ENCODE results near the gene ASIC2. TPM values are rescaled to one million over a fixed set of nuclear protein-coding genes. Genes with fewer than 3 reads are reported as not detected.
"Not testable (repeated sequence)": the region's sequence is repeated elsewhere in the genome, so short reads cannot be mapped to it uniquely, and the experiment has no call there.

ASIC2 gene
- total RNA-seq, 1 donor from 2014 or later, result 0.30 TPM

DNA sequence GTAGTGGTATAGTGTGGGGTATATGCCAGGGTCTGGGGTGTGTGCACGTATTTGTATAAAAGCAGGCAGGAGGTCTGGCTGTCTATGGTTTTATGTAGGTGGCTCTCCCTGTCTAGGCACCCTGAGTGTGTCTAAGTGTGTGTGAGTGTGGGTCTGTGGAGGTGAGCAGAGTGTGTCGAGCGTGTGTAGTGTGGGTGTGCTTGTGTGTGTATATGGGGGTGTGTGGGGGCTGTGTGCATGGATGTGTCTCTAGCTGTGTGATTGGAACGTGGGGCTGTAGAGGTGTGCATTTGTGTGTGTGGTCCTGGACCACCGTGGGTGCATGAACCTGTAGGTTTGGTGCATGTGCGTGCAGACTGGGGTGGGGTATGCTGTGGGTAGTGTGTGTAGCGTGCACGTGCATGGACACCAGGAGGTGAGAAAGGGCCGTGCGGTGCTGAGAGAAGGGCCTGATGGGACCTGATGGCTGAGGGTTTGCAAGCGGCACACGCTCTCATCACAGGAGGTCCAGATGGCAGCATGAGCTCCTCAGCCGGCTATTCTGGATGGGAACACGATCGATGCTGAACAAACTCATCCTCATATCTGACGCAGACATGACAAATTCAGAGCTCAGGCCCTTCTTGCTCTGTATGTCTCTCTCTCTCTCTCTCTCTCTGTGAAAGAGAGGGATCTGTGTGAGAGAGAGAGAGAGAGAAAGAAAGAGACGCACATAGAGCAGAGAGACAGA lies 273.8 kb downstream of the ASIC2 start:
- DNase-seq, result no peak

DNA sequence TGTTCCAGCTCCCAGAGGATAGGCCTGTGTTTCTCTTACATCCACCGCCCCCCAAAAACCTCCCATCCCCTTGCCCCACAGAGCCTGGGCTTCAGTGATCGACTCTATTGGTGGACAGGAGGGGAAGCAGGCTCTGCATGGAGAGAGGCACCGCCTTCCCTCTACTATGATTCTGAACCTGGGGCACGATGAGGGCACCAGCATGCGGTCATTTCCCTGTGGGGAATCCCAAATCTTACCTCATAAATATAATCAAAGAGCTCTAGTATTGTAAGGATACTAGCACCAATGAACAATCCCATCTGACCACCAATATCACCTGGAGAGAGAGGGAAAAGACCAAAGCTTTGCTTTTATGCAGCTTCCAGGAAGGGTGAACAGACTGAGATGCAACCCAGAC lies 275.7 kb downstream of the ASIC2 start:
- DNase-seq, result no peak

DNA sequence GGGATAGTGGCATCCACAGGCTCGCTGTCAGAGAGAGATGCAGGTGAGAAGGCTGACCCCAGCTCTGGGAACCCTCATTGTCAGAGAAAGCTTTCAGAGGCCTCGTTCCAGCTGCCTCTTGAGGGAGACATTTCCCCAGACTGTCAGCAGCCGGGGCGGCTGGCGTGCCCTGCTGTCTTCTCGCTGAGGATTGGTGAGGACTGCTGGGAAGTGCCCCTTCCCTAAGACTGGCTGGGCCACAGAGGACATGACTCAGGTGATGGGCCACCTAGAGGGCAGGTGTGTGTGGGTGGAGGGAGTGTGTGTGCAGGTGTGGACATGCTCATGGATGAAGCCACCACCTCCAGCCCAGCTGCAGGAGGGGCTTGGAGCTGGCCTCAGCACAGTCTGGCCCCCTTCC lies 276.2 kb downstream of the ASIC2 start:
- no peak for DNase-seq

DNA sequence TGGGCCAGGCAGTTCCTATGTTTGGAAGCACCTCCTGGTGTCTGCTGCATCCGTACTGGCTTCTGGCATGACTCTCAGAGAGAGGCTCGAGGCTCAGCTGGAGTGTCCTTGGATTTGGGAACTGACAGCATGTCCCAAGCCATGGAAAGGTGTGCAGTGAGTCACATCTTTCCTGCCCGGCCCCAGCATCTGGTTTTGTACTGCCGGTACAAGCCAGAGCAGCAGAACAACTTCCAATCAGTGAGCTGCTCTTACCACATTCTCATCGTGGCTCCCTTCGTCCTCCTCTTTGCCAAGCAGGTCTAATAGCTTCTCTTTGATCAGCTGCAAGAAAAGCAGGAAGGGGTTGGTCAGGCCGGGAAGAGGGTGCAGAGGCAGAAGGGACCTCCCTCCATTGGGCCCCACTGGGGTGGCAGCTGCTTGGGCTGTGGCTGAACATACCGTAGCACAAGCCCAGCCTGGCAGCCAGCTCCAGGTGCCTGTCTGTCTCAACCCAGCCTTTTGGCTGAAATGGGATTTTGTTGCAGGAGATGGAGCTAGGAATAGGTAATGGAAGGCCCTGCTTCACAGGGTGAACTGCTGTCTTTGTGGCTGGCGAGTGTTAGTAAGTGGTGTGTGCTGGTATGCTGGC lies 277.3 kb downstream of the ASIC2 start:
- DNase-seq, result no peak

DNA sequence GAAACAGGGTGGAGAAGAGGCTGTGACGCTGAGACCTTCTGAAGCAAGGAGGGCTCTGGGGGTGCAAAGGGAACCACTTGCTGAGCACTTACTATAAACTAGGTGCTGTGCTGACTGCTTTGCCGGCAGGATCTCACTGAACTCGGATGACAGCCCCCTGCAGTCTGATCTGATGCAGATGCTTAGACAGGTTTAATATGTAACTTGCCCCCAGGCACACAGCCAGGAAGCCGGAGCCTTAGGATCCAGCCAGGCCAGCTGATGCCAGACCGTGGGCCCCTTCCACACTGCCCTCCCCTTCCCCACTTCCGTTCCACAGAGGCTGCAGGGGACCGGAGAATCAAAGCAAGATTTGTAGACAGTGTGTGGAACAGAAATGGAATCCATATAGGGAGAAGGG lies 278.3 kb downstream of the ASIC2 start:
- DNase-seq, result no peak

DNA sequence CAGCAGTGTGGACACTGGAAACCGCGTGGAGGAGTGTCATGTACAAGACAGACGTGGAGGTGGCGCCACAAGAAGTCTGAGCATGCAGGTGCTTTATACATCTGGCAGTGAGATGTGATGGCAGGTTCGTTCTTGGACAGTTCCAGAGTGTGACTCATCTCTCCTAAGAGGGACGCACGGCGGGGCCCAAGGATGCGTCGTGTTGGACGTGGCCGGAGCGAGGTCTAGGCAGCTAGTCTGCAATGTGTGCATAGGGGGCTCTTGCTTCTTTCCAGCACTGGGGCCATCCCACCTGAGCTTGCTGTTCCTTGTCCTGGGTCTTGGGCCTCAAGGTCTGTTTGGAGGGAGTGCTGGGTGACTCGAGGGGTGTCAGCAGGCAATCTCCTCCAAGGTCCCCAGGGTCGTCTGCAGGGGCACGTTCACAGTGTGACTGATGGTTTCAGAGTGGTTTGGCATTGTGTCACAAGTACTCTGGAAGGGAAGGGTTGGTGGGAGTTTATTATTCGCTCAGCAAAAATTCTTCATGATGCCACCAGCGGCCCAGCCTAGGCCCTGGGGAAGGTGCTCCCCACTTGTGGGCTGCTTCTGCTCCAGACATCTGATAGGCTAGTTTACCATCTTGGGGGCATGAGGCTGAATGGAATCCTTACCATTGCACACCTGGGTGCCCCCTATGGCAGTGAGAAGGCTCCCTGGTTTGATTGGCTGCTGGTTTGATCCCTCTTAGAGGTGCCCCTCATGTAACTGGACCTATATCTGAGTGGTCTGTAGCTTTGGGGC lies 279.3 kb downstream of the ASIC2 start:
- DNase-seq, result no peak

DNA sequence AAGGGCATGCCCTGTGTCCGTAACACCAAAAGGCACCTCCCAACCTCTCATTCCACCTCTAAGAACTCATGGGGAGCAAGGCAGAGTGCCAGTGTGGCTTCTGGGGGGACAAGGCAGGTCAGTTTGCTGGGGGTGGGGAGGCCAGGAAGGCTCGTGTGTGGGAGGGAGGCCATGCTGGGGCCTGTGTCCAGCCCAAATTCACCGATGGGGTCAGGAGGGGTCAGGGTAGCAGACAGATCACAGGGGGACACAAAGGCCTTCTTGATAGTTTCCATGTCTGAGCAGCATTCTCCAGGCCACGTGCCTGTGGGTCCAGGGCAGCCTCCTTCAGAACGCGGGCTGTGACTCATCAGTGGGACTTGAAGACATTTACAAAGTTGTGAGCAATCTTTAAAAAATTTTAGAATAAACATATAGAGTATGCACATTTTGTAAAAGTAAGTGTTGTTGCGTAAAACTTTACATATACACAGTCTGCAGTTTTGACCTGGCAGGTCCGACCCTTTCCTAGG lies 280.5 kb downstream of the ASIC2 start:
- no peak for DNase-seq

DNA sequence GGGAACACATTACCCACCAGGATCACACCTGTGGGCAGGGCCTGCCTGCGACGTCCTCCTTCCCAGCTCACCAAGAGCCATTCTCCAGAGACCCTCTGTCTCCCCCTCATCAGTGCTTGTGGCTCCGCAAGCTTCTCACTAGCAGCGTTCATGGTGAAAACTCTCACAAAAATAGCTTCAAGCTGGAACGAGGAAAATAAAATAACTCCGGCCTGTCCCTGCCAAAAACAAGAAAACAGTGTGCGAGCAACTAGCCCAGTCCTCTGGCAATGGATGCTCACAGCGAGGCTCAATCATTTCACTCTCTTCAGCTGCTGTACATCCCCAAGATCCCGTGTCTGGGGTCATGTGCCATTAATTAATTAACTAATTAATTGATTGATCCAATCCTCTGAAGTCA lies 283.5 kb downstream of the ASIC2 start:
- no peak for DNase-seq

DNA sequence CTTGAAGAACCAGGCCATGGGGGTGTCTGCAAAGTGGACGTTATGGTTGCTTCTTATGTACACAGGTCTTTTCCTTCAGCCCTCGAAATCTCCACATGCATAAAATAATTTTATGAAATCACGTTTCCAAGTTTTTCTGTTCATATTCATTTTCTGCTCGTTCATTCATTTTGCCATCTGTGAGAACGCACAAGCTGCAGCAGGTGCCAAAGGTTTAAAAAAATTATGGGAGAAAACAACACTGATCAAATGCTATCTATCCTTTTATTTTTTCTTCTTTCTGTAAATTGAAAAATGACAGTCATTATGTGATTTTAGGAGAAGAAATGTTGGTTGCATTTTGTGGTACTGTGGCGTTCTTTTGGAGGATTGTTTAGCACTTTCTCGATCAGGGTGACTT lies 285.9 kb downstream of the ASIC2 start:
- DNase-seq, result no peak

DNA sequence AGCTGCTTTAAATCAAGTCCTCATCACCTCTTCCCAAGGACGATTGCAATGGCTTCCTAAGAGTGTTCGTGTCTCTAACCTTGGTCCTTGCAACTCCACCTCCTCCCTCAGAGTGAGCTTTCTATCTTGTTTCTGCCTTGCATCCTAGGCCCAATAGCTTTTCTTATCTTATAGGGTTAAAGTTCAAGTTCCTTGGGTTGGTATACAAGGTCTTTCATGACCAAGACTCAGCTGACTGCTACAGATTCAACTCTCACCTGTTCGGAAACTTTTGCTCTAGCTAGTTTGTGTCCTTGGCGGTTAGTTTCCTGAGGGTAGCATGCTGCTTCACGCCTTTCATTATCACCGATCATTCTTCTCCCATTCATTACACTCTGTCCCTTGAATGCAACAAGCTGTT lies 290.8 kb downstream of the ASIC2 start:
- no peak for DNase-seq

DNA sequence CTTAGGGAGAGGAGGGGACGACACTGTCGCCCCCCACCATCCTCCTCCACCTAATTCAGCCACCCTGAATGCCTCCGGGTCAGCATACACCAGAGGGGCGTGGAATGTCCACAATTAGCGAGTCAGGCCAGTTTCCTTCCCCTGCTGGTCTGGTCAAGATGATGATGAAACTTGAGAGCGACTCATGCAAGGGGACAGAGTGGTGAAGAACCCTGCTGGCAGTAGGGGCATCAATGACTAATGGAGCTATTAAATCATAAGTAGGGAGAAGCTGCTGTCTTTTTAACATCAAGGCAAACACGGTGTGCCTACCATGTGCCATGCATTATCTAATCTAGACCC lies 294.2 kb downstream of the ASIC2 start:
- DNase-seq, result no peak

DNA sequence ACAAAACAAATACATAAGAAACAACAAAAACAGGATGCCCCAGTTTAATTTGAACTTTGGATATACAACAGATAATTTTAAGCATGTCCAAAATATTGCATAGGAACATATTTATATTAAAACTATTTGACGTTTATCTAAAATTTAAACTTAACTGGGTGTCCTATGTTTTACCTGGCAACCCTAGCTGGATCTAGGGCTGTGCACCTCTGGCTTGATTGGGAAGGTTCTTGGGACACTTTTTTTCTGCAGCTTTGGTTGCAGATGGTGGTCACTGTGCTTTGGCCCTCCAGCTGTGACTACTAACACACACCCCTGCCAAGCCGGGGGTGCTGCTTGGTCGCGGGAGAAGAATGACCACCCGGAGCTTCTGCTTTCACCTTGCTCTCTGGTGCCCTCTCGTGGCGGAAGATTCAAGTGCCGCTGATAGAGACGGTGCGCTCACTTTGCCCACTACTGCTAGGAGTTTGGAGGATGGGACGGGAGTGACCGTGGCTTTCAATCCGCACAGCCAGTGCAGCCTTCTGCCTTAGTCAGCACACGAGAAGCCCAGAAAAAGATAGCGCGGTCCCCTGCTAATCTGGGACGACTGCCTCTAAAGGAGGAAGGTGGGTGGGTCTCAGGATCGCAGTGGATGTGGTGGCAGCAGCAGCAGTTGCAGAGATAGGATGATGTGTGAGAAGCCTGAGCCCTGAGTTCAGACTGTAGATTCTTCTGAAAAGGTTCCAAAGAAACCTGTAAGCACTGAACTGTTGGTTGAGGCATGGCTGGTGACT lies 294.8 kb downstream of the ASIC2 start:
- peak; percentile 21 for DNase-seq

DNA sequence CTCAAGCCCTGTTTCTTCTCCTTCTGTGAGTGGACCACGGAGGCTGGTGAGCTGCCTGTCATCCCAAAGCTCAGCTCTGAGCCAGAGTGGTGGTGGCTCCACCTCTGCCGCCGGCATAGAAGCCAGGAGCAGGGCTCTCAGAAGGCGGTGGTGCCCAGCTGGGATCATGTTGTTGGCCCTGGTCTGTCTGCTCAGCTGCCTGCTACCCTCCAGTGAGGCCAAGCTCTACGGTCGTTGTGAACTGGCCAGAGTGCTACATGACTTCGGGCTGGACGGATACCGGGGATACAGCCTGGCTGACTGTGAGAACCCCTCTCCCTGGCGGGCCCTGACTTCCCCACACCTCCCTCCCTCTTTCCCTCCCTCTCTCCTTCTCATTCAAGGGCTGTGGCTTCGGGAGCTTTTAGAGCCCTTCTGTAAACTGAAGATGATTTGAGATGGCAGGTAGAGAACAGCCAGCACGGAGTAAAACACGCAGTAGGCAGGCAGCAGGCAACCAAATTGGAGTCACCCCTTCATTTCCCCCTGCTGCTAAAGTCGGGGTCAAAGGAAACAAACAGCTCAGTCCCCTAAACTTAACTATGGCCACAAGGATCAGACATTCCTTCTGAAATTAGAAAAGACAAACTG lies 297.6 kb downstream of the ASIC2 start:
- DNase-seq, result no peak

DNA sequence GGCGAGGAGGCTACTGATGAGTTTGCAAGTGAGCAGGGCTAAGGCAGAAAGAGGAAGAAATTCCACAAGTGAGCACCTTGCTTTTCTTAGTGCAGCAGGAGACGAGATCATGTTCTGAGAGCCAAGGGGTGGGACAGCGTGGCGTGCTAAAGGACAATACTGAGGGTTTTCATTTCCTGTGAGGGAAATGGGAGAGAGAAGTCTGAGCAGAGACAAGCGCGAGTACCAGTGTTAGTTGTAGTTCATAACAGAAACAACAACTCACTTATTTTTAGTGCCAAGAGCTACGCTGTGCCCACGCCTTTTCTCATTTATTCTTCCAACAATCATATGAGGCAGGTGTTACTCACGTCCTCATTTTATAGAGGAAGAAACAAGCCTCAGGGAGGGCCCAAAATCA lies 299.1 kb downstream of the ASIC2 start:
- no peak for DNase-seq

DNA sequence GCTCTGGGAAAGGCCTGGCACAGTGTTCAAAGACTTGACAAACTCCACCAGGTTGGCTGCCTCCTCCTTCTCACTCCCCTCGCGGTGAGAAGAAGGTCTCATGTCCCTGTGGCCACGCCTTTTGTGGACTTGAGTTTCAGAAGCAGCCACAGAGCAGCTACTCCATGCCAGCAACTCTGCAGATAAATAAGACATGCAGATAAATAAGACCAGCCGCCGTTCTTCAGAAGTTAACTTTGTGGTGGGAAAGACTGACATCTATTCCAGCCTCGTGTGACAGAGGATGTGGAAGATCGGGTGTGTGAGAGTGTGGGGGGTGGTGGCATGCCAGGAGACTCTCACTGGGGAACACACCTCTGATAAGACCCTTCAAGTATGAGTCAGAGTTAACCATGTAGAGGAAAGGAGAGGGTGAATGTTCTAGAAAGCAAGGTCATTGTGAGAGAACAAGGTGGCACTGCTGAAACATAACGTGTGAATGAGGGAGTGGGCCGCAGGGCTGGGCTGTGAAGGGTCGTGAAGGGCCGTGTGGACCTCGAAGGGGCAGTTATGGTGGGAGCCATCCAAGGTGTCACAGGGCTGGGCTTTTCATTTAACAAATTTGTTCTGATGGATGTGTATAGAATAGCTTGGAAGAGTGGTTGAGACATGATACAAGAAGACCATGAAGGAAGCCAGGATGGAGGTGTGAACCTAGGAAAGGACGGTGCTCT lies 300.6 kb downstream of the ASIC2 start:
- DNase-seq, result no peak

DNA sequence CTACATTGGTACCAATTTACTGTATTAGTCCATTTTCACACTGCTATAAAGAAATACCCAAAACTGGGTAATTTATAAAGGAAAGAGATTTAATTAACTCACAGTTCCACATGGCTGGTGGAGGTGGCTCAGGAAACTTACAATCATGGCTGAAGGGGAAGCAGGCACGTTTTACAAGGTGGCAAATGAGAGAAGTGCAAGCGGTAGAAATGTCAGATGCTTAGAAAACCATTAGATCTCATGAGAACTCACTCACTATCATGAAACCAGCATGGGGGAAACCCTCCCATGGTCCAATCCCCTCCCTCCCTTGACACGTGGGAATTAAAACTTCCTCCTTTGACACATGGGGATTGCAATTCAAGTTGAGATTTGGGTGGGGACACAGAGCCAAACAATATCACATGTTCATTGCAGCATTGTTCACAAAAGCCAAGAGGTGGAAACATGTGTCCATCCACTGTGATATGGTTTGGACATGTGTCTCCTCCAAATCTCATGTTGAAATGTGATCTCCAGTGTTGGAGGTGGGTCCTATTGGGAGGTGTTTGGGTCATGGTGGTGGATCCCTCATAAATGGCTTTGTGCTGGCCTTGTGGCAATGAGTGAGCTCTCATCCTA lies 304.5 kb downstream of the ASIC2 start:
- DNase-seq, result no peak

DNA sequence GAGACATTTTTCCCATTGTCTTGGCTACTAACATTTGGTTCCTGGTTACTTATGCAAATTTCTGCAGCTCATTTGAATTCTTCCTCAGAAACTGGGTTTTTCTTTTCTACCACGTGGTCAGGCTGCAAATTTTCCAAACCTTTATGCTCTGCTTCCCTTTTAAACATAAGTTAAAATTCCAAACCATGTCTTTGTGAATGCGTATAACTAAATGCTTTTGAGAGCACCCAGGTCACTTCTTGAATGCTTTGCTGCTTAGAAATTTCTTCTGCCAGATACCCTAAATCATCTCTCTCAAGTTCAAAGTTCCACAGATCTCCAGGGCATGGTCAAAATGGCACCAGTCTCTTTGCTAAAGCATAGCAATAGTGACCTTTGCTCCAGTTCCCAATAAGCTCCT lies 305.2 kb downstream of the ASIC2 start:
- DNase-seq, result not testable (repeated sequence)

DNA sequence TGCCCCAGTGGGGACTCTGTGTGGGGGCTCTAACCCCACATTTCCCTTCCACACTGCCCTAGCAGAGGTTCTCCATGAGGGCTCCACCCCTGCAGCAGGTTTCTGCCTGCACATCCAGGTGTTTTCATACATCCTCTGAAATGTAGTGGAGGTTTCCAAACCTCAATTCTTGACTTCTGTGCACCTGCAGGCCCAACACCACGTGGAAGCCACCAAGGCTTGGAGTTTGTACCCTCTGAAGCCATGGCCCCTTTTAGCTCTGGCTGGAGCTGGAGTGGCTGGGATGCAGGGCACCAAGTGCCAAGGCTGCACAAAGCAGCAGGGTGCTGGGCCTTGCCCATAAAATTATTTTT lies 305.7 kb downstream of the ASIC2 start:
- not testable (repeated sequence) for DNase-seq

DNA sequence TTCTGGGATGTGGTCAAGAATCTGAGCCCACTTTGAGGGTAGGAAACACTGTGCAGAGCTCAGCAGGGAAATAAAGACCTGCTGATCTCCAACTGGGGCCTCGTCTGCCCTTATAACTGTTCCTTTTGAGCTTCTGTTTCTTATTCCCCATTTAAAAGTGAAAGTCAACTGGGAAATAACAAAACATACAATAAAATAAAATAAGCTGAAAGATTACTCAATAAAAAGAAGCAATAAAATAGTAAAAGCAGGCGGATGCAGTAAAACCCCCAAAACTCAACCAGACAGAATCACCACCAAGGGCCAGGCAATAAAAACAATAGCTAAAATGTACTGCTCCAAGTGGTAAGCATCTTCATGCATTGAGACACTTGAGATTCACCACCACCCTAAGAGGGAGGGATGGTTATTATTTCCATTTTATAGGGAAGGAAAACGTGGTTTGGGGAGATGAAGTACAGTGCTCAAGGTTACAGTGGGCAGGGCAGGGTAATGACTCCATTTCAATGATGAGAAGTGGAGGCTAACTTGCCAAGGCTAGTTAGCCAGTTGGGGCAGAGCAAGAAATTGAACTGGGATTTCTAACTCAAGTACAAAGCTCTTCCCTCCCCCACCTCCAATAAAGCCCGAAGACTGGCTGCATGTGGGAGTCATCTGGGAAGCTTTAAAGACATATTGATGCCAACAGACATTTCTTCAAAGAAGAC lies 307.9 kb downstream of the ASIC2 start:
- no peak for DNase-seq

DNA sequence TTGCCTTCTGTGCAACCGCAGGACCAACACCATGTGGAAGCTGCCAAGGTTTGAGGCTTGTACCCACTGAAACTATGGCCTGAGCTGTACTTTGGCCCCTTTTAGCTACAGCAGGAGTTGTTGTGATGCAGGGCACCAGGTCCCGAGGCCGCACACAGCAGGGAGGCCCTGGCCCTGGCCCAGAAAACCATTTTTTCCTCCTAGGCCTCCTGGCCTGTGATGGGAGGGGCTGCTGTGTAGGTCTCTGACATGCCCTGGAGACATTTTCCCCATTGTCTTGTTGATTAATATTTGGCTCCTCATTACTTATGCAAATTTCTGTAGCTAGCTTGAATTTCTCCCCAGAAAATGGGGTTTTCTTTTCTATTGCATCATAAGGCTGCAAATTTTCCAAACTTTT lies 311.5 kb downstream of the ASIC2 start:
- not testable (repeated sequence) for DNase-seq

All from skin of body (tissue), 2 donors.